Endothelial cell of umbilical vein (primary cell): Measurements from ENCODE around the gene ARHGAP32.

Experiments used
- CTCF ChIP-seq, 2 donors: IDR thresholded peaks; 1 replicate in 1 of 2; 2 replicates in 1 of 2; pipeline ENCODE4 v1.5.1; 2011; ENCODE audit warnings: low read length in 2 of 2, mild to moderate bottlenecking in 2 of 2, moderate library complexity in 2 of 2, control low read depth in 1 of 2, inconsistent platforms in 1 of 2, low read depth in 1 of 2; ENCODE audit not compliant: insufficient read depth in 1 of 2; ENCODE audit errors: extremely low read depth in 1 of 2
- EZH2 ChIP-seq: IDR thresholded peaks from 2 replicates; pipeline ENCODE4 v1.6.1; 2012; ENCODE audit warnings: borderline replicate concordance, low read depth, mild to moderate bottlenecking, moderate library complexity, low read length, inconsistent platforms; ENCODE audit not compliant: severe bottlenecking
- JUN ChIP-seq: IDR thresholded peaks from 2 replicates; pipeline ENCODE4 v1.6.1; 2011; ENCODE audit warnings: borderline replicate concordance, low read depth; ENCODE audit not compliant: insufficient read length, insufficient read depth
- POLR2A ChIP-seq: IDR thresholded peaks from 2 replicates; pipeline ENCODE4 v1.6.1; 2012; ENCODE audit warnings: low read depth, mild to moderate bottlenecking, control low read depth, low read length
- POLR2AphosphoS5 ChIP-seq: IDR thresholded peaks from 2 replicates; pipeline ENCODE4 v1.6.1; 2012; ENCODE audit warnings: low read depth, mild to moderate bottlenecking, control low read depth, low read length, moderate library complexity; ENCODE audit not compliant: insufficient read depth

GRCh38 chr11:128985880-128986279 lies 206.2 kb downstream of the ARHGAP32 start:
- TF ChIP-seq CTCF (IDR thresholded peaks at IDR 0.05; ENCODE audit: extremely low read depth in 1 of 2, insufficient read depth in 1 of 2, low read depth in 1 of 2, low read length in 2 of 2) (no peak), EZH2 (no peak), POLR2A (no peak), POLR2AphosphoS5 (no peak), JUN (no peak)
